AG20443 (cell line): ENCODE data around the gene DMD.
"Not testable (repeated sequence)": the region's sequence is repeated elsewhere in the genome, so short reads cannot be mapped to it uniquely, and the experiment has no call there.

Experiments
- DNase-seq: peaks from one replicate; pipeline ENCODE4 v3.0.0; 2012; ENCODE audit warnings: low spot score, mixed read lengths

The DMD gene

DNA sequence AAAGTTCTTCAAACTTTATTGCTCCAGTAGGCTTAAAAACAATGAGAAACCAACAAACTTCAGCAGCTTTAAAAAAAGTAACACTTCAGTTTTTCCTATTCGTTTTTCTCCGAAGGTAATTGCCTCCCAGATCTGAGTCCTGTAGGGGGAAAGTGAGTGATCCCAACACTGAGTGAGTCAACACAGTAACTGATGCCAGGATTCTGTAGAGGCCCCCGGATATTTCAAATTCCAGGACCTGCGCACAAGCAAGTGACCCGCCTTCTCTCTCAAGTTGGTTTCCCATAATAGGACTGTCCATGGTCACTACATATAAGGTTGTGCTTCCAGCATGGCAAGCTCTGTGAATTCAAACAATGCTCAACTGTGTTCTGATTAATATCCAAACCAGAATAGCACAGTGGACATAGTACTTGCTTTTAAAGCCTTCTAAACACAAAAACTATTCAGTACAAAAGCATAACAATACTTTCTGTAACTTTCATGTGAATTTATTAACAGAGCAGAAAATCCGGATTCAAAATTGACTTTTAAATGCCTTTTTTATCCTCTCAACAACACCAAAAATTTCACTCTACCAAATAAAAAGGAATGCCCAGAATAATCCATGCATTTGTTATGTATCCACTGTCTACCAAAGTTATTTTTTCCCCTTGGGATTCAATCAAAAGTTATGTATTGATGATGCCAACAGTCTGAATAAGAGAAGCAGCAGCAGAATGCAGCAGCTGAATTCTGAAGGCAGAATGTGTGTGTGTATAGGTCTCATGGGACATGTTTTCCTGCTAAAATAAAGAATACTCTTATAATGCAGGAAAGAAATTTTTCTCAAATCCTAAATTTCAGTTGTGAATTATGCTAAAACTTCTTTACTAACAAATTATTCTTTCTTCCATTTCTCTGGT lies at the start of gene DMD:
DMD (minus strand) TSS at position 194 of the 905 bp plus-strand sequence. CDS start 237 bp downstream, outside the sequence.
- no peak for DNase-seq

DNA sequence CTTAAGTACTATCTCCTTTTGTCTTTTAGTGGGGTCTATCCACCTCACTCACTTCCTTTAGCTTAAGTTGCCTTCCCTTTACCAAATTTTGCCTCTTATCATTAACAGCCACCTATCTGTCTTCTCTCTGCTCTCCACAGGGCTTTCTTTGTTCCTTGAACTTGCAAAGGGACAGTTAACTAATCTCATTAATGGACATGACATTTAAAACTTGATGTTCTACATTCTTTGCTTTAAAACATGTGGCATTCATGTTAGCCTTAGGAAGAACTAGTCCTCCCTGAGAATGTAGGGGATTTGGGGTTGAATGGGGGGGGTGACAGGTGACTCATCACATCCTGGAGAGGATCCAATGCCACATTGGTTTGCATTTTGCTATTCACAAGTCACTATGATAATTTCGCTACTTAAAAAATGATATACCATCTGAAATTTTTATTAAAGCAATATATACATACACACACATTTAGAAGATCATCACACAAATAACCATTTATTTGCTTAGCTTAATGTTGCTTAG lies 41.0 kb upstream of the DMD start:
- no peak for DNase-seq

DNA sequence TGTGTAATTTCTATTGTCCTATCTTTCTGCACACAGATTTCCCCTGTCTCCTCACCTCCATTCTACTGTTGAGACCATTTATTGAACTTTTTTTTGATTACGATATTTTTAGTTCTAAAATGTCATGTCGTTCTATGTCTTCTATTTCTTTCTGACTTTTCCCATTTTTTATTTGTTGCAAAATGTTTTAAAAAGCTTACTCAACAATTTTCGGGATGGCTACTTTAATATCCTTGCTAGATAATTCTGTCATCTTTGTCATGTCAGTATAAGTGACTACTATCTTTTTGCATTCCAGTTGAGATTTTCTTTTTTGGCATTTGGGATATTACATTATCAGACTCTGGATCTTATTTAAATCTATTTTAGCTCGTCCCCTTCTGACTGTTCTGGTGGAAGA lies 7.5 kb upstream of the DMD start:
- no peak for DNase-seq

DNA sequence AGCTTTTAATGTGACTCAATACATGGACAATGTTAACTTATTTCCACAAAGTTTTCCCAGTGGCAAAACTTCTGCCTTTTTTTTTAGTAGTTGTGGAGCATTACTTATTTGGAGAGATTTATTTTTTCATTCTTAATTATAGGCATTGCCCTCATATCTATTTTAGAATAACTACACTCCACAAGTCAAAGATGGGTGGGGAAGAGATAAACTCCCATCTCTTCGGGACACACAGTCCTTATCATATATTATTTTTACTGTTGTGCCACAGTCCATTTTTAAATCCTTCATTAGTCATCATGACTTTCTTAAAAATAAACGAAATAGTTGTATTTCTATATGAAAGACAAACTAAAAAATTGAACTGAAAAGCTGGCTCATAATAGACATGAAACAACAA lies 1.2 kb downstream of the DMD start:
- no peak for DNase-seq

DNA sequence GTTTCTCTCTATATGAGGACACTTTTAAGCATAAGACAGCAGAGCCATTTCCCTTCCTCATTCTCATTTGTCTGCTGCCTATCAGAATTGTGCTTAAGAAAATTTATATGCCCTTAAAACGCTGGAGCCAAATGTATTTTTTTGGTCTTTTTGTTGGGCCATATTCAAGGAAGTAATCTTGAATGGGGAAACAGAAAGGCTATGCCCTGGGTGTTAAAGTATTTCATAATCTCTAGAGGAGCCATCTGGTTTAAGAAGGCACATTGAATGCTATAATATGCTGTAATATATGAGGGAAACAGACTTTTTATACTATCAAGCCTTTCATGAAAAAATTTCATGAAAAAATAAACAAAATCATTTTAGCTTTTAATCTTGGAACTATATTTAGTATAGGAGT lies 4.3 kb downstream of the DMD start:
- no peak for DNase-seq

DNA sequence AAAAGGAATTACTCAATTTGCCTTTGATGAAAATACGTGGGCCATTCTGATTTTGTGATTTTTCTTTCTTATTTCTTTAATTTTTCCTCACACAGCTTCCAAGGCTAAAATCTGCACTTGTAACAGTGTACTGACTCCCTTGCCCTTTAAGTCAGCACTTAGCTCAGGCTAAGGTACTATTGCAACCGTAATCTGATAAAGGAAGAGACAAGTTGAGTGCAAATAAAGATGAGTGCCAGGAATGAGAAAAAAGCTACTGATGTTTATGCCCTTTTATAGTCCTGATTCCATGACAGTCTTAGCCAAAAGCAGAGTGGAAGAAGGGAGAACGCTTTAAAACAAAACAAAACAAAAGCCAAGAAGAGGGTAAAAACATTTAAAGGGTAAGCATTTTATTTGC lies 6.0 kb downstream of the DMD start:
- DNase-seq: no peak

DNA sequence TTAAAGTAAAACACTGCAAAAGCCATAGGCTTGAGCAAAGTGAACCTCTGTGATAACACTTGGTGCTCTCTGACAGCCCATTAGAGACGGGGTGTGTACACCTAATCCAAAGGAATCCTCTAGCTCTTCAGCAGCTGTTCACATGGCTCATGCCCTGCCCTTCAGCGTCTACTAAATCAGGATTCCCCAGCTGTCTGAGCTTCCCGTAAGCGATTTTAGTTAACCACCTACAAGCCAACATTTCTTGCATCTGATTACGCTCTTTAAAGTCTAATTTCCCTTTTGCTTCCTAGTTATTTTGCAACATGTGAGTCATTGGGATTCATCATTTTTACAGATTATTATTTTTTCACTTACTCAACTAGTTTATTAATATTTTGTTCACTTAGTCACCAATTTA lies 6.5 kb downstream of the DMD start:
- DNase-seq: no peak

DNA sequence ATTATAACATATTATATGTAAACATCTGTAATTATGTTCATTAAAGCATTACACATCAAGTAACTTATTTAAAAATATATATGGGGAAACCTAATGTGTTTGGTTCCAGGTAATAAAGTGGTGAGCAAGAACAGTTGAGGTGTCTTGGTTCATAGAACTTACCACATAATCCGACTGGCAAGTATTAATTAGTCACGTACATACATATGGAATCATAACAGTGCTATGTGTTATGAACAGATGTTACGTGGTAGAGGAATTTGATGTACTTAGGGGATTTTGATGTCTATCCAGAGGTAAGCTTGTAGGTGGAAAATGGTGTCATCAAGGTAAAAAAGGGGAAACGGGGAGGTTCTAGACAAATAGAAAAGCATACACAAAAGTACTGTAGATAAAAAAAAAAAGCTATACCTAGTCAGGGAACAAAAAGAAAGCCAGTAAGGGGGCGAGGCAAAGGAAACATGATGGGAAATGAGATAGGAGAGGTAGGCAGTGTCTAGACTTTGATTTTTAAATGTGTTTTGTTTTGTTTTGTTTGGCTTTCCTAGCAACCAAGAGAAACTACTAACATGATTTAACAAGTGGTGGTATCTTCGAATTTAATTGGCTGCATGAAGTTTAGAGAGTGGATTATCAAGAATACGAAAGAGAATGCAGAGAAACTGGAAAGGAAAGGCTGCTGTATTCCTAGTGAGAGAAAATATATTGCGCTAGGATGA lies 12.6 kb downstream of the DMD start:
- DNase-seq: no peak

DNA sequence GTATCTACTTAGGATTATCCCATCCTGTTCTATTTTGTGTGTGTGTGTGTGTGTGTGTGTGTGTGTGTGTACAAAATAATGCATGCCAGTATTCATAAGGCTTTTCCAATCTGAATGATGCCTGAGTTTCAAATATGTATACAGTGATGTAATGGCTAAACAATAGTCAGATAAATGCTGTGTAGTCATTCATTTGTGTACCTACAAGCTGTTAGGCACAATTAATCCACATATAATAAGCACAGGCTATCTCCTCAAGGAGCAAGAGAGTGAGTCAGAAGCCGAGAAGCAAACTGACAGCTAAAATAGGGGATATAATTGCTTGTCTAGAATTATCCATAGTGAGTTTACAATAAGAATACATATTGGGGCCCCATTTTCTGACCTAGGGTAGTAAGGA lies 15.7 kb downstream of the DMD start:
- DNase-seq: no peak

DNA sequence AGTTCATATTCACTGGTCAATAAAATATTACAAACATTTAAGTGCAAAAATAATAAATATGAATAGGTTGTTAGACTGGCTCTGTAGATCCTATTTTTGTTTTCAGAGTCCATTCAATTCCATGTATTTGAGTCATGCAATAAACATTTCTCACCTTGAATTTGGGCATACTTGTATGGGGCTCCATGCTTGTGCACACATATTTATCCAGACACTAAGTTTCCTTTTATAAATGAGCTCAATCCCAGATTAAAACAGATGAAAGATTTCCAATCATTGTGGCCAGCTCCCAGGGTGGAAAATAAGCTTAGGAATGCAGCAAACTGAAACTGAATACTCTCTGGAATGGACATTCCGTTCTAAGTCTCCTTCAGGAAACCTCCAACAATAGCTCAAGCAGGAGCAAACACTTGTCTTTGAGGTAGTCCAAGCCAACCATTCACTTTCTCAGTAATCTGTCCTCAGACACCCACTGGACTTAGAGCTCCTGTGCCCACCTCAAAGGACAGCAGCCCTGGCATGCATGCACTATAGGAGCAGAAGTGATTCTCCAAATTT lies 16.4 kb downstream of the DMD start:
- DNase-seq: no peak

DNA sequence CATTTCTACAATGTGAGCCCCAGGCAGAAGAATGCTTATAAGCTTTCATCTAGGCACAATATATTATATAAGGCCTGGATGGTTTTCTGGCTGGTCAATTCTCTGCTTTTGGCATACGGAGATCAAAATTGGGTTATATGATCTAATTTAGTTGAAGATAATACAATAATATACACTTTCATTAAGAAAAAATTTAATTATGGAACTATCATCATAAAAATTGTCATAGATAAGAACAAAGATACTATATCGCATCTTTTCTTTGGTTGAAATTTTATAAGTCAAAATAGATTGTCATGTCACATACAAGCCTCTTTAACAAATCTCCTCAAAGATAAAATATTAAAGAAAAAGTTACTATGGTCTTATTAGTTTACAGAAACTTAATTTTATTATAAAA lies 17.1 kb downstream of the DMD start:
- no peak for DNase-seq

DNA sequence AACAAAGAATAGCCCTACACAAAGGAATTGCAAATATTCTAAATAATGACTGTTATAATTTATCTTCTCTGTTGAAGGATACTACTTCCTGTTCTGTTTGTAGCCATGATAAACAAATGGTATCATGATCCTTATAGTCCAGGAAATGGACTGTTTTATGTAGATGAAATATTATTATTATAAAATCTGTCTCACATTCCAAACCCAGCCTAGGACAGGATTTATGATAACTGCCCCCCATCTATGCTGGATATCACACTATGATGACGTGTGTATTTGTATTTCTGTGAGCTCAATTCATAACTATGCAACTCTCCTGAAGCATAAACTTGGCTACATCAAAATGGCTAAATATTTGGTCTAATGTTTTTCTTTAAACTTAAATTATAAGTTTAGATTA lies 21.3 kb downstream of the DMD start:
- DNase-seq: no peak

DNA sequence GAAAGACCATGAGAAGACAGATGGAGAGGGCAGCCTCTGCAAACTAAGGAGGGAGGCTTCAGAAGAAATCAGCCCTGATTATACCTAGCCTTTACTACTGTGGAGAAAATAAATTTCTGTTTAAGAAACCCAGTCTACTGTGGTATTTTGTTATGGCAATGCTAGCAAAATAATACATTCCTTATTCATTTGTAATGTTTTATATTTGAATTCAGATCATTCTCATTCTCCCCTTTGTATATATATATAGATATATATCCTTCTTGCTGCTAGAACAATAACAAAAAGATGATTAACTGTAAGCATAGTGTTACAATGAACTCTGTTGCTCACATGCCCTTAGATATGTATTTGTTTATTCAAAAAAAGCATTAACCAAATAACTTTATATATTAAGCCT lies 22.5 kb downstream of the DMD start:
- DNase-seq: no peak

DNA sequence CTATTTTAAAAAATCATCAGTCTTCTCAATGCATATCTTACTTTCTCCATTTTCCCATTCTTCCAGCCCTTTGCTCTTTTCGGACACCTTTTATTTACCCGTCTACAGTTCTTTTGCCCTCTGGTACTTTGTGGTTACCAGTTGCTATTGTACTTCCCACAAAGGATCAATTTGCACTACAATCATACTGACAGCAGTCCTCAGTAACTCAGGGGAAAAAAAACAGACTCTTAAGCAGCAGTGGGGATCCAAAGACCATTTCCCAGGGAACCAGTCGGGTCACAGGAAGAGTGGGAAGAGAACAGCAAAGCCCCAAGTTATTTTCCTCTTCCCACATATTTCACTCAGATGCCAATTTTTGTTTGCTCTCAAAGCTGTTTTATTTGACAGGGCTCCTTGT lies 23.1 kb downstream of the DMD start:
- no peak for DNase-seq

DNA sequence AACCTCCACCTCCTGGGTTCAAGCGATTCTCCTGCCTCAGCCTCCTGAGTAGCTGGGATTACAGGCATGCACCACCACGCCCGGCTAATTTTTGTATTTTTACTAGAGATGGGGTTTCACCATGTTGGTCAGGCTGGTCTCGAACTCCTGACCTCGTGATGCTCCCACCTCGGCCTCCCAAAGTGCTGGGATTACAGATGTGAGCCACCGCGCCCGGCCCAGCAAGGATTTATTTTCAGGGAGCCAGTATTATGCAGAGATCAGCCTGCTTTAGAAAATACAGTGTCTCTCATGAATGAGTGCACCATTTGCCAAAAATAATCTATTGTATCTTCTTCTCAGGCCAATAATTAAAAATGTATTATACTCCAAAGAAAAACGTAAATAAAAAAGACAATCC lies 26.5 kb downstream of the DMD start:
- DNase-seq: not testable (repeated sequence)

DNA sequence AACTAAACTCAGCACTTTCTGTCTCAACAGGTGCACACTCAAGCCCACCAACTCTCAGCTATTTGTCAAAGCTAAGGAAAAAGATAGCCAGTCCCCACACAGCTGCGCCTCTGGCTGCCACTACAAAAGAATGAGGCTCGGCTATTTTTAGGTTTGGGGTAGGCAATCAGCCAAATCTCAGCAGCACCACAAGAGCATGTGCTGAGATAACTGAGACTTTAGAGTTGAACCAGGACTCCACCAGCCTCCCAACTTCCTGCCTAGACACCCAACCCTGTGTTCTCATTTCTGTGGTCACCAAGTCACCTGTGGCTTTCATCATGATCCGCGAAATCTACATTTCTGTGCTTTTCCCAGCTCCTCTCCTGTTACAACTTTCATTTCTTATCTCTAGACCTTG lies 28.0 kb downstream of the DMD start:
- no peak for DNase-seq

DNA sequence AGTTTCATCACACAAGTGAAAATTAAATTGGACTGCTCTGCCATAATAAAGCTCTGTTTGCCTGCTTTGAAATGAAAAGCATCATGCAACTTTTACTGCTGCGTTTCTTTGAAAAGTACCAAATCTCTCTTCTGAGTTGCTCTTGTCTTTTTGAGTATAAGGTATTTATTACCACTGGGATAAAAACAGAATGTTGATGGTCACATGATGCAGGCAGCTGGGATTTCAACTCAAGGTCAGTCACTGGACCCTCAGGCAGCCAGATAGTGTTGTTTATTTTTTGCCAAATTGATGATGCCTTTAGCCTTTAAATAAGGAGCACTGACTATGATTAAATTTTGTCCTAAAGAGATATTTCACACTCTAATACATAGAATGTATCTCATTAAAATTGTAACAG lies 32.7 kb downstream of the DMD start:
- no peak for DNase-seq

DNA sequence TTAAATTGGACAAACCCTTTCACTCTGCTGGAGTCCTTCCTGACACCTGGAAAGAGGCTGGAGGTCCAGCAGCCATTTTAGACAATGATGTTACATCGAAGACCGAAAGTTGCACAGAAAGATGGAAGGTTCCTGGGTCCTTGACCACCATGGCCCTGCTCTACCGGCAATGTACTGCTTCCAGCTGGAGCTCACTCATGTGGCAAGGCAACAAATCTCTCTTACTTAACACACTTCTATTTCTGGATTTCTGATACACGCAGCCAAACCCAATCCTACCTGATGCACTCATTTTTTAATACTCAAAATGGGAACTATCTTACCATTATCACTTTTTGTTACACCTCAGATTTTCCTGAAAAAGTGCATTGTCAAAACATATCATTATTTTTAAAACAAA lies 33.1 kb downstream of the DMD start:
- DNase-seq: no peak

DNA sequence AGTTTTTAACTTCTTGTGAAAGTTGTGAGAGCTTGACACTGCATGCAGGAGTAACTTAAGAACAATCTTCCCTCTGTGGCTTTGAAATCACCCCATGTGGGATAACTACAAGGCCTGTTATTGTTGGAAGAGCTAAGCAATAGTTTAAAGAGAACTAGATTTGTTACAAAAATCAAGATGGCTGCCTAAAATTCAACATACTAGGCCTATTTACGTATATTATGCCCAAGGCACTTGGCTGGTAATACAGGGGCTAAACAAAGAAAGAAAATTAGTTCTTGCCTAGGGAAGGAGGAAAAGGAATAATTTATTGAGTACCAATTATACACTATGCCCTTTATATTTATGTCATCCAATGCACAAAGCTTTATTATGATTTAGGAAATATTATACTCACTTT lies 36.1 kb downstream of the DMD start:
- DNase-seq: no peak

DNA sequence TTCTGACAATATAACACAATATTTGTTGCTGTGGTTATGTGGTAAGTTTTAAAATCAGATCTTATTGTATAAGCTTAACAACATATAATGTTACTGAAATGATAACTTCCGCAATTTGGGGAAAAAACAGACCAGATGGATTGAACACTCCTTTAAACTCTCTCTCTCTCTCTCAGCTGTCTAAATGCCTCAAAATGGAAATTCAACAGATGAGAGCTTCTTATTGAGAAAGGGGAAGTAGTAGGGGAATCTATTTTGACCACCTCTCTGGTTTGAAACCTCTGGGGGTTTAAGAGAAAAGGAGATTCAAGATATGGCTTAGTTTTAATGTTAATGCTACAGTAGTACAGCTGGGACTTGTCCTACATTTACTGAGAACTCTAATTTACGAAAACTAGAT lies 40.3 kb downstream of the DMD start:
- DNase-seq: no peak

DNA sequence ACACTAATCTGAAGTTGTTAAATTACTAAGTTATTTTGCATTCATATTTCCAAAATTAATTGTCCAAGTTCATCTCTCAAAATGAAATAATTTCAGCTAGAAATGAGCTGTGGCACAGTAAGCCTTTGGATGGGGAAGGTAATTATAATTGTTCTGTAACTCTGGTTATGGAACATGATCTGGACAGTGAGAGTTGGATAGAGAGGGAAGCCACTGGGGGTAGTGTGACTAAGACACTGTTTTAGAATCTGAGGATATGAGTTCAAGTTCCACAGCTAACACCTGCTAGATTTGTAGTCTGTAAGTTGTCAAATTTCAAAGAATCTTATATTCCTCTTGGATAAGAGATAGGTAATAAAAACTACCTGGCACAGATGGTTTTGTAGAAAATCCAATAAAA lies 49.5 kb downstream of the DMD start:
- DNase-seq: no peak

DNA sequence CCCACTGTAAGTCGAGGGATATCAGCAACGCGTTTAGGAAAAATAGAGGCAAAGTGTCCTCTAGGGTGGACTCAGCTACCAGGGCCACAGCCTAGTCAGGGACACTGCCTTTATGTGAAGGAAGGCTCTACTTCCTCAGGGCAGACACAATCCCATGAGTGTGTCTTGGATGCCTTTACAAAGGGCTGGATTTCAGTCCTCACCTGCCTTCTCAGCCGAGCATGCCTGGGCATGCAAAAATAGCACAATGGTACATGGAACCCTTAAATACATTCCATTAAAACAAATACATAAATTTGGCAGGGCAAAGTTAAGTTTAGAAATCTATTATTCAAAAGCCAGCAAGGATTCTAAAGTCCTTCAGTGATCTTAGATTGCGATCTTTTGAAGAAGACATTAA lies 51.1 kb downstream of the DMD start:
- DNase-seq: no peak

DNA sequence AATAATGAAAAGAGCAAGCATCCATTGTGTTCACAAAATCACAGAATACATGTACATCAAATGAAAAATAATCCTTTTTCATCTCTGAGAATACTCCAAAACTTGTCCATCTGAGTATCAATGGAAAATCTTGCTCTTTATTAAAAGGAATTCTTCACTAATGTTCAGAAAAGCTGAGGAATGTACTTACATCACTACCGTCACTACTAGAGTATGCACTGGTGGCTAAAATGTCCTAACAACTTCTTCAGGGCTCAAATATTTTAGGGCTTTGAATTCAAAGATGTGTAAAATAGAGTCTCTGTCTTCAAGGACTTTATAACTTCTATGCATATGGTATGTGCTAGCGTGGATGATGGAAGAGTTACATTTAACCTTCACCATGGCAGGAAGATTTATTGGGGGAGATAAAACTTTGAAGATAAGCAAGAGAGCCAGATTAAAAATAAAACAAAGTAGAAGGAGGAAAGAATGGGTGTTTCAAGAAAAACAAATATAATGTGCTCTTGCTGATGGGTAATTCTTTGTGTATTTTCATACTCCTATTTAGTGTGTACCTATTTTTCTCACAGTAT lies 55.1 kb downstream of the DMD start:
- no peak for DNase-seq
